ENCODE results near the gene C15orf39.
"Not testable (repeated sequence)": the region's sequence is repeated elsewhere in the genome, so short reads cannot be mapped to it uniquely, and the experiment has no call there.

DNA sequence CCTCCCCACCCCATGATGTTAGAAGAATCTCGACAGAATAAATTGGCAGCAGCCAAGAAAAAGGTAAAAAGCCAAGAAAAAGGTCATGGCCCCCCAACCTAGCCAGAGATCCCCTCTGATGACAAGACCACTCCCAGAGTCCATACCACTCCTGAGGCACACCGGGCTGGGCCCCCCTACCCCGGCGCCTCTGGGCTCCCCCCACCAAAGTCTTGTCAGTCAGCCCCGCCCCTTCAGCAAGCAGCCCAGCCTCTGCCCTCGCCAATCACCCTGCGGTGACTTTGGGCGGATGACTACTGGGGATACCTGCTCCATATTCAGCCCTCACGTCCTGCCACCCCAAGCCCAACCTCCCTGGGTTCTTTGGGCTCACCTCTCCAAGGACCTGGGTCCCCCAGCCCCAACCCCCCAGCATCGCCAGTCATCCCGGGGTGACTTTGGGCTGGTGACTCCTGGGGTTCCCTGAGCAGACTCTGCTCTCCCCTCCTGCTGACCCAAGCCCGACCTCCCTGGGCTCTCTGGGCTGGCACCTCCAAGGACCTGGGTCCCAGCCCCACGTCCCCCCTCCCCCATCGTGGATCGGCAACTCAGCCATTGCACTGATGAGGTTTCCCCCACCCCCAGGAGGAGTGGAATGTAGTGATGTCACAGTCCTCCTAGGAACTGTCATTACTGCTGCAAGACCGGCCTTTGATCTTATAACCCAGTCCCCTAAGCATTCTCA, 57.1 kb downstream of the C15orf39 start:
- TF ChIP-seq POLR2AphosphoS5, CTCF (IDR thresholded peaks at IDR 0.05): not testable (repeated sequence)

All from prostate gland (tissue), 2 donors.